OCI-LY3 (cell line): Measurements from ENCODE around the gene WWOX.

Experiments
- EZH2phosphoT487 ChIP-seq: fragments of 200-600 bp; shearing (Covaris generic); IDR thresholded peaks from 2 replicates; pipeline ENCODE4 v1.6.1; 2018; ENCODE audit warnings: antibody characterized with exemption, mixed run types, low read depth
- TF ChIP-seq, protein P1 (sequence below): fragments of 200-600, 300-600 bp; sonication (generic); IDR thresholded peaks from 2 replicates; pipeline ENCODE4 v1.5.1; 2014; ENCODE audit warnings: antibody characterized with exemption, low read length, low read depth

GRCh38 chr16:78919852-78920251, 820.4 kb downstream of the WWOX start:
- TF ChIP-seq, protein P1, sequence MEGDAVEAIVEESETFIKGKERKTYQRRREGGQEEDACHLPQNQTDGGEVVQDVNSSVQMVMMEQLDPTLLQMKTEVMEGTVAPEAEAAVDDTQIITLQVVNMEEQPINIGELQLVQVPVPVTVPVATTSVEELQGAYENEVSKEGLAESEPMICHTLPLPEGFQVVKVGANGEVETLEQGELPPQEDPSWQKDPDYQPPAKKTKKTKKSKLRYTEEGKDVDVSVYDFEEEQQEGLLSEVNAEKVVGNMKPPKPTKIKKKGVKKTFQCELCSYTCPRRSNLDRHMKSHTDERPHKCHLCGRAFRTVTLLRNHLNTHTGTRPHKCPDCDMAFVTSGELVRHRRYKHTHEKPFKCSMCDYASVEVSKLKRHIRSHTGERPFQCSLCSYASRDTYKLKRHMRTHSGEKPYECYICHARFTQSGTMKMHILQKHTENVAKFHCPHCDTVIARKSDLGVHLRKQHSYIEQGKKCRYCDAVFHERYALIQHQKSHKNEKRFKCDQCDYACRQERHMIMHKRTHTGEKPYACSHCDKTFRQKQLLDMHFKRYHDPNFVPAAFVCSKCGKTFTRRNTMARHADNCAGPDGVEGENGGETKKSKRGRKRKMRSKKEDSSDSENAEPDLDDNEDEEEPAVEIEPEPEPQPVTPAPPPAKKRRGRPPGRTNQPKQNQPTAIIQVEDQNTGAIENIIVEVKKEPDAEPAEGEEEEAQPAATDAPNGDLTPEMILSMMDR, result no peak
- no peak for TF ChIP-seq EZH2phosphoT487
